HG03139 (cell line): ENCODE measurements around the gene FZD1.

Experiments used
- ATAC-seq: cut with Tn5 transposase; IDR thresholded peaks from one replicate; pipeline ENCODE4 v1.9.1; 2021; ENCODE audit not compliant: unreplicated experiment

The FZD1 gene

GRCh38 chr7:91264046-91264923, at the start of gene FZD1:
Gene FZD1, plus strand, starts transcription at chr7:91264433. Its CDS starts 448 bp downstream, at chr7:91264881.
- peak; percentile 87 for ATAC-seq

- ATAC-seq = no peak
Measured at GRCh38 chr7:91226411-91226810, 37.8 kb upstream of the FZD1 start.

- ATAC-seq = no peak
Measured at GRCh38 chr7:91228327-91228726, 35.9 kb upstream of the FZD1 start.

- no peak for ATAC-seq
Measured at GRCh38 chr7:91228927-91229558, 35.2 kb upstream of the FZD1 start.

GRCh38 chr7:91230100-91230499, 34.1 kb upstream of the FZD1 start:
- ATAC-seq = no peak

GRCh38 chr7:91230503-91230902, 33.7 kb upstream of the FZD1 start:
- no peak for ATAC-seq

GRCh38 chr7:91233212-91233611, 31.0 kb upstream of the FZD1 start:
- ATAC-seq = no peak

GRCh38 chr7:91235211-91235832, 28.9 kb upstream of the FZD1 start:
- ATAC-seq = no peak

GRCh38 chr7:91239171-91239604, 25.0 kb upstream of the FZD1 start:
- no peak for ATAC-seq

- no peak for ATAC-seq
Measured at GRCh38 chr7:91239772-91240171, 24.5 kb upstream of the FZD1 start.

- no peak for ATAC-seq
Measured at GRCh38 chr7:91240376-91240941, 23.8 kb upstream of the FZD1 start.

- ATAC-seq = no peak
Measured at GRCh38 chr7:91242097-91242844, 22.0 kb upstream of the FZD1 start.

GRCh38 chr7:91243591-91244301, 20.5 kb upstream of the FZD1 start:
- ATAC-seq = no peak

- ATAC-seq = no peak
Measured at GRCh38 chr7:91247500-91247899, 16.7 kb upstream of the FZD1 start.

GRCh38 chr7:91248996-91249395, 15.2 kb upstream of the FZD1 start:
- ATAC-seq = no peak

- ATAC-seq = no peak
Measured at GRCh38 chr7:91249506-91250233, 14.6 kb upstream of the FZD1 start.

- no peak for ATAC-seq
Measured at GRCh38 chr7:91250706-91251105, 13.5 kb upstream of the FZD1 start.

- ATAC-seq = no peak
Measured at GRCh38 chr7:91251877-91252276, 12.4 kb upstream of the FZD1 start.

GRCh38 chr7:91263384-91264045, 718 bp upstream of the FZD1 start:
- no peak for ATAC-seq
